ENCODE measurements around the gene ADARB2. TPM values are rescaled to one million over a fixed set of nuclear protein-coding genes. Genes with fewer than 3 reads are reported as not detected.

The ADARB2 gene
- total RNA-seq, 2 donors from 2014 or later, result 8.0 to 12.2 TPM

GRCh38 chr10:1232164-1232911 lies 505.0 kb downstream of the ADARB2 start:
- intact Hi-C loops (cut with DNase I), result no loop called here
- DNase-seq (no peak), ATAC-seq (no peak)
- TF ChIP-seq POLR2A (IDR thresholded peaks at IDR 0.05) (no peak), CTCF (IDR thresholded peaks at IDR 0.05) (no peak)
- Histone ChIP-seq H3K4me3 (no peak overlapping the region), H3K4me1 (no peaks in the 10 kb centered on the region), H3K27me3 (no peaks in the 10 kb centered on the region), H3K27ac (no peak overlapping the region), H3K9me3 (no peaks in the 10 kb centered on the region), H3K36me3 (replicated peaks in 1 of 2; ENCODE audit: insufficient read depth in 1 of 2, low read depth in 2 of 2) (no peaks in the 10 kb centered on the region)
- 81 to 91% methylated on average over 9 of the region's 9 CpGs for WGBS, 2 donors

GRCh38 chr10:1230592-1231275 lies 506.6 kb downstream of the ADARB2 start:
- TF ChIP-seq POLR2A (IDR thresholded peaks at IDR 0.05) (no peak), CTCF (IDR thresholded peaks at IDR 0.05) (no peak)
- ATAC-seq, result no peak
- Histone ChIP-seq H3K4me1 (no peaks in the 10 kb centered on the region), H3K36me3 (replicated peaks in 1 of 2; ENCODE audit: insufficient read depth in 1 of 2, low read depth in 2 of 2) (no peaks in the 10 kb centered on the region), H3K4me3 (no peak overlapping the region), H3K27me3 (no peaks in the 10 kb centered on the region), H3K9me3 (no peaks in the 10 kb centered on the region), H3K27ac (no peak overlapping the region)
- intact Hi-C loops (cut with DNase I), result no loop called here
- 54 to 63% methylated on average over 9 of the region's 9 CpGs for WGBS, 2 donors
- no peak for DNase-seq

- ATAC-seq (no peak), DNase-seq (no peak)
- no peaks in the 10 kb centered on the region for H3K4me1 ChIP-seq
- TF ChIP-seq CTCF (IDR thresholded peaks at IDR 0.05) (no peak), POLR2A (IDR thresholded peaks at IDR 0.05) (no peak)
- no peak overlapping the region for H3K27ac ChIP-seq
- intact Hi-C loops (cut with DNase I), result no loop called here
- H3K9me3 ChIP-seq, result no peaks in the 10 kb centered on the region
- H3K4me3 ChIP-seq, result no peak overlapping the region
- WGBS, 2 donors, result 53 to 65% methylated on average over 5 to 8 of the region's 8 CpGs
- no peaks in the 10 kb centered on the region for H3K36me3 ChIP-seq (replicated peaks in 1 of 2; ENCODE audit: insufficient read depth in 1 of 2, low read depth in 2 of 2)
- H3K27me3 ChIP-seq, result no peaks in the 10 kb centered on the region
These were observed 507.2 kb downstream of the ADARB2 start for GRCh38 chr10:1230138-1230537.

- H3K4me3 ChIP-seq, result no peak overlapping the region
- H3K27me3 ChIP-seq, result no peaks in the 10 kb centered on the region
- ATAC-seq (no peak), DNase-seq (no peak)
- intact Hi-C loops (cut with DNase I), result no loop called here
- no peak overlapping the region for H3K27ac ChIP-seq
- WGBS, 2 donors, result 79 to 85% methylated on average over 10 of the region's 10 CpGs
- H3K9me3 ChIP-seq, result no peaks in the 10 kb centered on the region
- TF ChIP-seq CTCF (IDR thresholded peaks at IDR 0.05) (no peak), POLR2A (IDR thresholded peaks at IDR 0.05) (no peak)
- no peaks in the 10 kb centered on the region for H3K36me3 ChIP-seq (replicated peaks in 1 of 2; ENCODE audit: insufficient read depth in 1 of 2, low read depth in 2 of 2)
- no peaks in the 10 kb centered on the region for H3K4me1 ChIP-seq
These were observed 507.8 kb downstream of the ADARB2 start for GRCh38 chr10:1229574-1229973.
